ENCODE results near the gene SCIN.

GRCh38 chr7:12646139-12646538 lies 75.6 kb downstream of the SCIN start:
- no peak for TF ChIP-seq EZH2 (IDR thresholded peaks at IDR 0.05; ENCODE audit: insufficient read depth, poor library complexity, severe bottlenecking)
- no peak for TF ChIP-seq EZH2phosphoT487 (IDR thresholded peaks at IDR 0.05; ENCODE audit: insufficient read depth, low read depth)
